GM21786 (cell line): ENCODE measurements around the gene GFY.

ENCODE experiments used
- ATAC-seq: cut with Tn5 transposase; IDR thresholded peaks from one replicate; pipeline ENCODE4 v1.9.1; 2021; ENCODE audit not compliant: unreplicated experiment

The GFY gene

DNA sequence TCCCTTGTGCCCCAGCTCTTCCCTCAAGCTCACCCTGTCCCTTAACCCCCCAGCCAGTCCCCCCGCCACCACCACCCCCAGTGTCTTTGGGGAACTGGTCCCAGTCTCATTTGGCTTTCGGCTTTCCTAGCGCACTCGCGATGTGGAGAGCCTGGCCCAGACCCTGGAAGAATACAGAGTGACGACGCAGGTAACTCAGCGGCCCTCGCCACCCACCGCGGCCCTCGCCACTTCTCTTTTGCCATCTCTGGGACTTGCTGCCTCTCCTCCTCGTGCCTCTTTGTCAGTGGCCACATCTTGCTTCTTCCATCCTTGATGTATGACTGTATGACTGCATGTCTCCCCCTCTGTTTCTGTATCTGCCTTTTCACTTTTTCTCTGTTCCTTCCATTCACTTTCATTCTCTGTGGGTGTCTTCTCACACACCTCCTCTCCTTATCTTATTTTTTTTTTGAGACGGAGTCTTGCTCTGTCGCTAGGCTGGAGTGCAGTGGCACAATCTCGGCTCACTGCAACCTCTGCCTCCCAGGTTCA is 17.6 kb upstream of the GFY start:
- ATAC-seq: no peak

DNA sequence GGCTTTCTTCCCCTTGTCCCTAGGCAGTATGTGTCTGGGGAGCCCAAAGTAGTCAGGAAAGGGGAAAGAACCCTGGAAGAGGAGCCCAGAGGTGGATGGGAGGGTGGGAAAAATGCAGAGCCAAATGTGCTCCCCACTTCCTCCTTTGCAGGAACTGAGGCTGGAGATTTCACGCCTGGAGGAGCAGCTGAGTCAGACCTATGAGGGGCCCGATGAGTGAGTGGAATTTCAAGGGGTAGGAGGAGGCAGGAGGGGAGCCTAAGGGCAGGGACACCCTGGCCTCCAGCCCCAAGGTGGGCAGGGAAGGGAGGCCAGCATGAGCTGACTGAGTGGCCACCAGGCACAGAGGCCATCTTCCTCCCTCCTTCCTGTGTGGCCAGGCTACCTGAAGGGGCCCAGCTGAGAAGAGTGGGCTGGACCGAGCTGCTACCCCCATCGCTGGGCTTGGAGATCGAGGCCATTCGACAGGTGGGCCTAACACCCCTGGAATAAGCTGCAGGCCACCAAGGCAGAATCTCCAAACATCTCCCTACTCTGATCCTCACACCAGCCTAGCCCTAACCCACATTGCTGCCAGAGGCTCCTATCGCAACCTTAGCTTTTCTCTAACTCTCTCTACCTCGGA is 16.3 kb upstream of the GFY start:
- ATAC-seq: no peak

DNA sequence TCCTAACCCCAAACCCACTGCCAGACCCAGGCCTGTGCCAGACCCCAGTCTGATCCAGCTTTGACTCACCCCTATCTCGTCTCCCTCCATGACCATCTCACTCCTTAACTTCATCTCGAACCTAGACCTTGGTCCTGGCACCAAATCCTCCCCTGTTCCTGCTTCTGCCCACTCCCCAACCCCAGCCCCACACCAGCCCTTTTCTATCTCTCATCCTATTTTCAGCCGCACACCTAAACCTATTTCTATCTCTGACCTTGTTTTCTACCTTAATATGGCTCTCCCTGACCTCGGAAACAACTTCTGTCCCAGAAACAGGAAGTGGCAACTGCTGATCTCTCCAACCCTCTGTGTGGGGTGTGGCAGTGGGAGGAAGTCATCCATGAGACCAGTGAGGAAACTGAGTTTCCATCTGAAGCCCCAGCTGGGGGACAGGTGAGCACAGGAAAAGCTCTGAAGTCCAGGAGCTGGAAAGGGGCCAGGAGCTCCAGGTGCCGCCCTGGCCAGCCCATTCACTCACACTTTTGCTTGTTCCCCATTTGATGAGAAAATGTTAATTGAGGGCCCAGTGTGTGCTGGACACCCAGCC is 15.7 kb upstream of the GFY start:
- no peak for ATAC-seq

DNA sequence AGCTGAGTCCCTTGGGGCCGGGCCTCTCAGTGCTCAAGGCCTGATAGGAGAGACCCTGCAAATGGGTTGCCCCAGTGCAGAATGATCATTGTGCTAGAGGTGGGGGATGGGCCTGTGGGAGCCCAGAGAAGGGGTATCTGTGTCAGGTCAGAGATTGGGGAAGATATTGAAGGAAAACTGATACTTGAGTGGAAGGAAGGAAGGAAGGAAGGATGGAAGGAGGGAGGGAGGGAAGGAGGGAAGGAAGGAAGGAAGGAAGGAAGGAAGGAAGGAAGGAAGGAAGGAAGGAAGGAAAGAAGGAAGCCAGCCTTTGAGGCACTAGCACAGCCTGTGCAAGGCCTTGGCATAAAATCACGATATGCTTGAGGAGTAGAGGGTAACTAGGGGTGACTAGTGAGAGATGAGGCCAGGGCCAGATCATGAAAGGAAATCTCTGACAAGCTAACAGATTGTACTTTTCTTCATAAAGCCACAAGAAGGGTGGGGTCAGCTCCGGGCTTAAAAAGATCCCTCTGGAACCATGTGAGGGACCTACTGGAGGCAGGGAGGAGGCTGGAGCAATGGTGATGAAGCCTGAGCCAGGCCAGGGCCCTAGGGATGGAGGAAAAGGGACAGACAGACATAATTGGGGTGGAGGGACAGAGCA is 13.4 kb upstream of the GFY start:
- no peak for ATAC-seq

DNA sequence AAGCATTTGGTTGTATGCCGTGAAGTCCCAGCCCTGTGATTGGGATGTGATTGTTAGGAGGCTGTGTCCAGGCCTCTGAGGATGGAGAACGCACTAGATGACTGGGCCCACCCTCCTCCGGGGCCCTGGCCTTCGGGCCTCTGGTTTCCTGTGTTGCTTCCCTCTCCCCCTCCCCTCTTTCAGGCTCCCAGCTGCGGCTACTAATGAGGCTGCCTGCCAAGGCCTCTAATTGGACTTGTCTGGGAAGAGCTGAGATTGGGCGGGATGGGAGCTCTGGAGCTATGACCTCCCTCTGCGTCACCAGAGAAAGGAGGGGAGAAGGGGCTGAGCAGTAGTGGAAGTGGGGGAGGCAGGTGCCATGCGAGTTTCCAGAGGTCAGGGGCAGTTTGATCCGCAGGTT is 11.8 kb upstream of the GFY start:
- ATAC-seq: no peak

DNA sequence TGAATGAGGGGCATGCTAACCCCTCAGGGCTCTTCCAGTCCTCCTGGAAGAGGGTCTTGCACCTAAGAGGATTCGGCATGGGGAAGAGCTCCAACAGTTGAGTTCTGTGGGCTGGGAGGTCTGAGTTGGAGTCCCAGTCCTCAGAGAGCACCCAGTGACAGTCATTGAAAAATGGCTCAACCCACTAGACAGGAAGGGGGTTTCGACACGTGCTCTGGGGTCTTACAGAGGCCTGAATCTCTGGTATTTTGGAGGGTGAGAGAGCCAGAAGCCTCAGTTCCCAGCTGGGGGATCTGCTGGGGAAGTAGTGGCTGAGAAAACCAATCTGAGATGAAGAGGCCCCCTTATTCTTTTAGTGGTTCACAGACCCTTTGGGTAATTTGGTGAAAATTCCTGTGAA is 10.9 kb upstream of the GFY start:
- no peak for ATAC-seq

DNA sequence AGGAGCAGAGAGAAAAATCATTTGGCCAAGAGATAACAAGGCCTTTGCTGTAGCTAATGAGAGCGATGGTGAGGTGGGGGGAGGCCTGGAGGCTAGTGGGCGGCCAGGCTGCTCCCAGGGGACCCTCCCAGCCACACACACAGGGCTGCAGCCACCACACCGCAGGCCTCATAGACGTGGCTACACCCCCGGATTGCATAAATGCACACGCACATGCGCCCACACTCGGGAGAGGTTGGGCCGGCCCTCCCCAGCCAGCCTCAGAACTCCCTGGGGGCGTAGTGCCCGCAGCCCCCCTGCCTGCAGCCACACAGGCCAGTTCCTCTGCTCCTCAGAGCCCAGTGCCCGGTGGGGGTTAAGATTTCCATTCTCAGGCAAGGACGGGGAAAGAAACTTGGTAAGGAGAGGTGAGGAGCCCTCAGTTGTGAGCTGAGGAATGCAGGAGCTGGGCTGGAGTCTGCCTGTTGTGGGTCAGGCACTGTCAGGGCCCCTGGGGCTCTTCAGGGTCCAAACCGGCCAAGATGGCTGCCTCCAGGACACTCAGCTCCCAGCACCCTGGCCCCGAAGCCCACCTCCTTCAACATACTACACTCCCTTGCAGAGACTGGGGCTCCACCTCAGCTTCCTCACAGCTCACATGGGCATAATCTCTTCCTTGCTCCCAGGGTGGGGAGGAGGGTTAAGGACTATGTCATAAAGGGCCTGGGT is 9.9 kb upstream of the GFY start:
- no peak for ATAC-seq

DNA sequence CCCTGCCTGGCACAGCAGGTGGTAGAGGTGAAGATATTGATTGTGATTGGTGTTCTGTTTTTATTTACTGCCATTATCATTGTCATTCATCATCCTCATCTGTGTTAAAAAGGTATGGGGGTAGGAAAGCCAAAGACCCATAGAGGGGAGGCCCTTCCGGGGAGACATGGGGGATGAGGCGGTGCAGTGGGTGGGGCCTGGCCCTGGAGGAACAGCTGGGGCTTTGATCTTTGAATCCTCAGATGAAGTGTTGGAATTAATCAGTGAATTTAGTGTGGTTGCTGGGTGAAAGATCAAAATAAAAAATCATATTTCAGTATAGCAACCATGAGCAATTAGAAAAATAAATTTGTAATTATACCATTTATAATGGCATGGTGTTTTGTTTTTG is 9.4 kb upstream of the GFY start:
- ATAC-seq: no peak

DNA sequence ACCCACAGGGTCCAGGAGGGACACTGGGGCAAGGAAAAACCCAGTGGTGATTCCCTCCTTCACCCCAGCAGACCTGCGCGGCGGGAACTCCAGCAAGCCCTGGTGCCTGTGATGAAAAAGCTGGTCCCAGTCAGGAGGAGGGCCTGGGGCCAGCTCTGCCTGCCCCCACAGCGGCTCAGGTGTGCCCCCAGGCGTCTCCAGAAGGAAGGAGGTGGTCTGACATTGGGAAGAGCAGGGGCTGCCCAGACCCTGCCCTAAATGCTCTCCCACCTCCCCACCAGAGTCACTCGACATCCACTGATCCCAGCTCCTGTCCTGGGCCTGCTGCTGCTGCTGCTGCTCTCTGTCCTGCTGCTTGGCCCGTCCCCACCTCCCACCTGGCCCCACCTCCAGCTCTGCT is 8.1 kb upstream of the GFY start:
- no peak for ATAC-seq

DNA sequence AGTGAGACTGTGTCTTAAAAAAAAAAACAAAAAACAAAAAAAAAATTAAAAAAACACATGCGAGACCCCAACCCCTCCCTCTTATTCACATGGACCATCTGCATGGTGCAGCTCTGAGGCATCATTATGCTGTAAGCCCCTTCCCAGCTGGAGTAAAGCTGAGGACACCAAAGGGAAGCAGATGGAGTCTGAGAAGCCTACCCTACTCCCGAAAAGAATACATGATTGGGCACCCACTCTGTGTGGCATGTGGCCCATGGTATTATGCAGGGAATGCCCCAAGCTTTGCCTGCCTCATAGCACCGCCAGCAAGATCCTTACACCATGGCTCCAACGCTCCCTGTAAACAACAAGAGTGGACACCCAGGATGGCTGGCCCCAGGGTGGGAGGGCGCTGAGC is 6.7 kb upstream of the GFY start:
- ATAC-seq: no peak

DNA sequence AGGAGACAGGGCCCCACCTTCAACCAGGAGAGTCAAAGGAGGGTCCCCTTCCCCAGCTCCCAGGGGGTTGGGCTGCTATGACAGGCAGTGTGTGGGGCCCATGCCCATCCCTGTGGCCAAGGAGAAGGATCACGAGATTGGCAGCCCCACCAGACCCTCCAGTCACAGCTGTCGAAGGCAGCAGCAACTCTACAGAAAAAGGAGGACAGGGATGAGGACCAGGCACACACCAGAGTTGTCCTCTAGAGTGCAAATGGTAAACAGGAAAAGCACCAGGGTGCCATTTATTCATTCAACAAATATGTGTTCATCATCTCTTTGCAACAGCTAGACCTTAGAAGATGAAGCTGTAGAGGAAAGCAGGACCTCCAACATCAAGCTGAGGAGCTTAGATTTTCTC is 6.0 kb upstream of the GFY start:
- no peak for ATAC-seq

DNA sequence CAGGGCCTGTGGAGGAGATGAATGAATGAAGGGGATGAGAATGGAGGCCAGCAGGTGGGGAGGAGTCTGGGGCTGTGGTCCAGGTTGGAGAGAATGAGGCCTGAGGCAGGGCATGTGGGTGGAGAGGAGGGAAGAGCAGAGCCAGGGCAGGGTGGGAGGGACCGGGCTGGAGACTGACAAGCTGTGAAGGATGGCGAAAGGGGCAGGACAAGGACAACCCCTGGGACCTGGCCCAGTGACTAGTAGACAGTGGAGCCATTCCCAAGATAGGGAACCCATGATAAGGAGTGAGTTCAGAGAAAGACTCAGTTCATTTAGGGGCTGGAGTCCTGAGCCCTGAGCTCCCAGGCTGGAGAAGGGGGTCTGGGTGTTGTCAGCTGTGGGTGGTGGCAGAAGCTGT is 5.0 kb upstream of the GFY start:
- no peak for ATAC-seq

DNA sequence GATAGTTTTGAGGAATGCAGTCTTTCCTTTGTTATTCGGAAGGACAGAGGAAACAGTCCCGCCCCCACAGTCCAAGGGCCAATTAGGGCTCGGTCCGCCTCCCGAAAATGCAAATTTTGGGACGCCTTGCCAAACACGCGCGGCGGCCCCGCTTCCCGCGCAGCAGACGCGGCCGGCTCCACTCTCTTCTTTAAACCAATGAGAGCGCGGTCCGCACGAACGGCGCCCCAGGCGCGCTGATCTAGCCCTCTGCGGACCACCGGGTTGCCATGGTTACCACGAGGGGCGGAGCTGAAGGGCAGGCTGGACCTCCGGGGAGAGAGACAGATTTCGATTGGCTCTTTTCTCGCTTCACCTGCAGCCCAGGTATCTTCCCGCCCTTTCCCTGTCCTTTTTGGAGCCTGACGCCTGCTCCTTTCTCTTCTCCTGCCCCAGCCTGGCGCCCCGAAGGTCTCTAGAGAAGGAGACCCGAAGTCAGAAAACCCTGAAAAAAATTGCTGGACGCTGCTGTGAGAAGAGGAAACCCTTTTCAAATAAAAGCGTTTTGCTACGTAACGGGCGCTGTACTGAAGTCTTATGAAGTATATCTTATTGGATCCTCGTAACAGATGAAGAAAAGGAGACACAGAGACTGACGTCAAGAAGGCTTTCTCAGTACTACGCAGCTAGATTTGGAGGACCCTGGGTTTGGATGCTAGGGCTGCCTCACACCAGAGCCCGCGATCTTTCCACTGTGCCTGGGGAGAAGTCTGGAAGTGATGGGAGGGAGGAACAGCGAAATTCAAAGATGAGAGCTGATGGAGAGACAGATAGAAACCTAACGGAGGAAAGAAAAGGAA is 3.9 kb upstream of the GFY start:
- ATAC-seq: no peak

DNA sequence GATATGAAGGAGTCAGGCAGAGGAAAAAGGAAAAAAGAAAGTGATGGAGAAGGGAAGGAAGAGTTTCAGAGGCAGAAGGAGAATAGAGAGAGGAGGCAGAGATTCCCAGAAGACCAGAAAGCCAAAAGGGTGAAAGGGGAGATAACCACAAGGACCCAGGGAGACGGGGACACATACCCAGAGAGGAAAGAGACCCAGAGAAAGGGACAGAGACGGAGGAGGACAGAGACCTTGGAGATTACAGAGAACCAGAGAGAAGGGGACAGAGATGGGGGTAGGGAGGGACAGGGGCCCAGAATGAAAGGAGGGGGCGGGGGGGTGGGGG is 3.3 kb upstream of the GFY start:
- no peak for ATAC-seq

DNA sequence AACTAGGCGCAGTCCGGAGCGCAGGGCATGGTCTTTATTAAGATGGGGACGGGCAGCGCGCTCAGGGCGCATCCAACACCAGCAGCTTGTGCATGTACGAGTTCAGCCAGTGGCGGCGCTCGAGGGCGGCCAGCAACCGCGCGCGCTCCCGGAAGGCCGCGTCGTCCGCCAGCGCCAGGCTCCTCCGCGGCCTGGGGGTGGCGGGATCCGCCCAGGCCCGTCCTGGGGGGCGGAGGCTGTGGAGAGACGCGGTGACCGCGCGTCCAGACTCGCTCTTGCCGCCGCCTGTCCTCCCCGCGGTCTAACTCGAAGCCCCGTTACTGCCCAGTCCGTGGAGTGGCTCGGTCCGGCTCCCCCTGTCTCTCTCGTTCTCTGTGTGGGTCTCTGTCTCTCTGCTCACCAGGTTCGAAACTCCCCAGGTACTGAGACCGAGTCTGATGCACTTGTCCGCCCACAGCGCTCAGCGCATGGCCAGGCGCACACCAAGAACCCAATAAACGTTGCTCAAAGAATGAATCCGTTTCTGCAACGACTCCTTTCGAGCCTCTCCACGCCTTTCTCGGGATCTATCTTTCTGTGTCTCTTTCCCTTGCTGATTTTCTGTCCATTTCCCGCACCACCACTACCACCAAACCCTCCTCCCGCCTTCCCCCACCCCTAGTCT is 2.6 kb upstream of the GFY start:
- no peak for ATAC-seq

DNA sequence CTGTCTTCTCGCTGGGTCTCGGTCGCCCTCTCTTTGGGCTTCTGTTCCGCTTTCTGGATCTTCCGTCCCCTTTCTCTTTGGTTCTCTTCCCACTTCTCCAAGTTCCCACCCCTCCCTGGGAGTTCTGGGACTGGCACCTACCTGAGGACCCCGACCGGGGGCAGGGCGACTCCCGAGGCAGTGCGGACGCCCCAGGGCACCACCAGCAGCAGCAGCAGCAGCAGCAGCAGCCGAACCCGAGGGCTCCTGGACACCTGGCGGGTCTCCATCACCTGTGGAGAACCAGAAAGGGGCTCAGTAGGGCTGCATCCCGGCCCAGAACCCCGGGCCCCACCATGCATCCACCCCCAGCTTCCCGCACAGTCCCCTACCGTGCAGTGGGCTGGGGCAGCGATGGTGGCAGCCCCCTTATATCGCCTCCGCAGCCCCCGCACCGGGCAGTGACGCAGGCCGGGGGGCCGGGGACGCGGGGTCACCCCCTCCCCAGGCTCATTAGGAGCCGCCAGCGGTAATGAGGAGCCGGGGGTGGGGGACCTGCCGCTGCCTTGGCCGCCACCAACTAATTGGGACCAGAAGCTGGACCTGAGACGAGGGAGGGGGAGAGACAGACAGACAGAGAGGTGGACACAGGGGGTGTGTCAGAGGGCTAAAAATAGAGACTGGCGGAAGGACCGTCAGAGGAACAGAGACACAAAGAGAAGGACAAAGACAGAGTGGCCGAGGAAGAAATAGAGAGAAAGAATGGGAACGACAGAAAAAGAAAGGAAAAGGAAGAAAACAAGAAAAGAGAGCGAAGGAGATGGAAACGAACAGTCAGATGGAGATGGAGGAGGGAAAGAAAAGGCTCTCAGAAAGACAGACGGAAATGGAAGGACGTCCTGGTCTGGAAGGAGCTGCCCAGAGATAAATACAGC is 1.9 kb upstream of the GFY start, which contains the start of gene PTH2:
Gene PTH2, minus strand, starts transcription at position 371 of the 914 bp plus-strand sequence. Its CDS starts 102 bp downstream, at position 269.
- ATAC-seq: no peak

DNA sequence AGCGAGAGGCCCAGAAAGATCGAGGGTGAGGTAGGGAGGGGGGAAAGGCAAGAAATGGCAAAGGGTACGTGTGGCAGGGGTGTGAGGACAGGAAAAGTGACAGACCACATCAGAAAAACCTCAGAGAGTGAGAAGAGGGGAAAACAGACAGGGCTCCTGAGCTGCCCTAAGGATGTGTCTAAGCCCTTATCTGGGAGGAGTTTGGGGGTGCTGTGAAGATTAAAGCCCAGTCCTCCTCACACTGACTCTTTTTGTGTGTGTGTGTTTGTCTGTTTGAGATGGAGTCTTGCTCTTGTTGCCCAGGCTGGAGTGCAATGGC is 1.2 kb upstream of the GFY start:
- no peak for ATAC-seq

DNA sequence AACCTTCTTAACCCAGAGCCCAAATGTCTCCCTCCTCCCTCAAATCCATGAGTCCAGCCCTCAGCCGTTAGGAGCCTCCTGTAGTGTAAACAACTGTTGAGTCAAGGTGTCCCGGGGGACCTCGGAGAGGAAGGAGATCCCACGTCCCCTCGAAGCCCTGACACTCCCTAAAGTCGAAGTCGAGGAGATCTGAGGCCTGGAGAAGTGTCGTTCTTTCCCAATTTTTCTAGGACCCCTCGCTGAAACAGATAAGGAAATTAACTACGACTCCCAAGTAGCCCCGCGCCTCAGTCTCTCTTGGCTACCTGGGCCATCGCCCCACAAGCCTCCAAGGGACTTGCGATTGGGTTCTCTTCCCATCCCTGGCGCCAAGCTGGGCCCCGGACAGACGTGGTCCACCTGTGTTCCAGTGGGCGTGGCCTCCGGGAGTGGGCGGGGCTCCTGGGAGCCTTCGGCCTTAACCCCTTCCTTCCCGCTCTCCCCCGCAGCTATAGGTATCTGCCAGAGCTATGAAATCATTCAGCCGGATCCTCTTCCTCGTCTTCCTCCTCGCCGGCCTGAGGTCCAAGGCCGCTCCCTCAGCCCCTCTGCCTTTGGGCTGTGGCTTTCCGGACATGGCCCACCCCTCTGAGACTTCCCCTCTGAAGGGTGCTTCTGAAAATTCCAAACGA is 869 bp downstream of the GFY start:
- no peak for ATAC-seq

DNA sequence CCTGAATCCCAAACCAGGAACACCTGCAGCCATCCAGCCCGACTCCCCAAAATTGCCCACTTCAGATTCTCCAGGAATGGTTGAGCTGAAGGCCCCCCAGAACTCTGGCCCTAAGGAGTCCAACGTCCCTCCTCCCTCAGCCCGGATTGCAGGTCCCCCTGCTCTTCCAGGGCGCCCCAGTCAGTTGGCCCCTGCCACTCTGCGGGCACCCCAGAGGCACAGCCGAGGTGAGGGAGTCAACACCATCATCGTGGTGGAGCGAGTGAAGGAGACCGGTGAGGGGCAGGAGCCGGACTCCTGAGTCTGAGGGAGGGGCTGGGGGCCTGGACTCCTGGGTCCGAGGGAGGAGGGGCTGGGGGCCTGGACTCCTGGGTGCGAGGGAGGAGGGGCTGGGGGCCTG is 2.2 kb downstream of the GFY start:
- ATAC-seq: no peak
